Measurements from ENCODE around the gene KLHL29. TPM values are rescaled to one million over a fixed set of nuclear protein-coding genes. Genes with fewer than 3 reads are reported as not detected.

The KLHL29 gene
- total RNA-seq, 1 experiment from 2014 or later = 2.4 TPM

DNA sequence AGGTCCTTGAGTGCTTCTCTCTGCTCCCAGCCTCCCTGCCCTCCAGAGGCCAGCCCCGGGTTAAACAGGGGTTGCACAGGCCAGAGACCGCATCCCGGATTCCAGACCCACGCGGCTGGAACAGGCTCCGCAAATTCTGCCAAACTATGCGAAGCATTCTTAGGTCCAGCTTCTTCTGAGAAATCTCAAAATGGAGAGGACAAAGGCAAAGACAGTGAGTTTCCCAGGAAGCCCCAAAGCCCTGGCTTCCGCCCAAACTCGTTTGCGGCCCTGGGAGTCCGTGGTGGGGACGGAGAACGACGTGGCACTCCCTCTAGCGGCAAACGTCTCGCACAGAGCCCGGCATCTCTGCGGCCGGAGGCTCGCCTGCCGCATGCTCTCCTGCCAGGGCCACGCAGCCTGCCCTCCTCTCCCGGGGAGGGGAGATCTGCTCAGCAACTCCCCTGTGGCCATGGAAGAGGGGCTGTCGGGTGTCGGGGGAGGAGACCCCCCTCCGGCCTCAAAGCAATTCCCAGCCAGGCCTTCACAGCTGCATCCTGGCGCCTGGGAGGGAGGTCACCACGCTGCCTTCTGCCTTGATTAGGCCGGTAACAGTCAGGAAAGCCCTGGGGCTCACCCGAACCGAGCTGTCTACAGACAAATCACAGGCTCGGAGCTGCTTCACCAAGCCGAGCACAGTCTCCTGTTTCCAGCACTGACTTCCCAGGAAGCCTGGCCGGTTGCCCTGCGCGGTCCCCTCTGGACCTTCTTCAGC lies 33.4 kb upstream of the KLHL29 start:
- Mint-ChIP-seq H3K36me3 (ENCODE audit: insufficient read depth in 1 of 3, low read depth in 3 of 3) (no peaks in the 10 kb centered on the region; a peak in 3 of 7 replicates), H3K4me3 (no peak overlapping the region), H3K4me1 (peaks cover 2 to 8% of the 10 kb centered on the region in 2 experiments; a peak in 2 of 4 replicates), H3K27ac (no peak overlapping the region; a peak in 1 of 7 replicates), H3K9me3 (no peaks in the 10 kb centered on the region; a peak in 1 of 5 replicates), H3K27me3 (ENCODE audit: low read depth) (peaks cover 32% of the 10 kb centered on the region)
- Histone ChIP-seq H2BK20ac (ENCODE audit: low read depth, low read length, poor library complexity, severe bottlenecking) (no peak overlapping the region), H2BK120ac (ENCODE audit: low read depth, low read length, poor library complexity, severe bottlenecking) (no peak overlapping the region), H3K9me3 (ENCODE audit: control insufficient read depth, low read depth, low read length) (no peaks in the 10 kb centered on the region), H2AFZ (ENCODE audit: low read length) (no peak overlapping the region), H3K18ac (ENCODE audit: insufficient read length, low read depth, low read length) (no peak overlapping the region), H4K20me1 (ENCODE audit: control insufficient read depth, insufficient read depth, insufficient read length) (no peaks in the 10 kb centered on the region), H3K79me1 (ENCODE audit: insufficient read depth, low read depth, low read length, poor library complexity, severe bottlenecking) (no peaks in the 10 kb centered on the region), H3K4me2 (ENCODE audit: insufficient read depth, insufficient read length, low read length) (no peak overlapping the region), H3K27me3 (ENCODE audit: insufficient read depth, low read length) (no peaks in the 10 kb centered on the region), H3K79me2 (ENCODE audit: insufficient read depth, low read length) (no peaks in the 10 kb centered on the region), H3T11ph (ENCODE audit: low read length) (no peak overlapping the region), H4K91ac (ENCODE audit: insufficient read length, low read depth, low read length) (no peak overlapping the region), H3K27ac (ENCODE audit: insufficient read length, low read depth, low read length) (no peak overlapping the region), H3K14ac (ENCODE audit: insufficient read depth, low read length) (no peak overlapping the region; the same call in 1 of the 2 replicates), H2BK15ac (ENCODE audit: low read depth, low read length) (no peak overlapping the region), H3K4ac (ENCODE audit: low read depth, low read length) (no peak overlapping the region), H3K56ac (ENCODE audit: insufficient read length, low read depth, low read length) (no peak overlapping the region), H3K23me2 (ENCODE audit: insufficient read length, low read depth, low read length, poor library complexity, severe bottlenecking) (no peaks in the 10 kb centered on the region), H4K8ac (replicated peaks; ENCODE audit: insufficient read length, low read depth, low read length) (no peak overlapping the region), H4K5ac (ENCODE audit: insufficient read length, low read depth, low read length) (no peak overlapping the region), H2BK5ac (ENCODE audit: insufficient read length, low read length) (no peak overlapping the region), H2BK12ac (ENCODE audit: insufficient read length, low read depth, low read length) (no peak overlapping the region), H3K23ac (ENCODE audit: insufficient read length, low read depth, low read length) (no peak overlapping the region), H3K4me1 (ENCODE audit: insufficient read depth, low read length) (no peaks in the 10 kb centered on the region), H2AK5ac (ENCODE audit: insufficient read length, low read length) (no peak overlapping the region), H3K9ac (ENCODE audit: extremely low read depth, insufficient read length, low read length) (no peak overlapping the region)
- peak; percentile 90 for DNase-seq
- TF ChIP-seq, protein P1, sequence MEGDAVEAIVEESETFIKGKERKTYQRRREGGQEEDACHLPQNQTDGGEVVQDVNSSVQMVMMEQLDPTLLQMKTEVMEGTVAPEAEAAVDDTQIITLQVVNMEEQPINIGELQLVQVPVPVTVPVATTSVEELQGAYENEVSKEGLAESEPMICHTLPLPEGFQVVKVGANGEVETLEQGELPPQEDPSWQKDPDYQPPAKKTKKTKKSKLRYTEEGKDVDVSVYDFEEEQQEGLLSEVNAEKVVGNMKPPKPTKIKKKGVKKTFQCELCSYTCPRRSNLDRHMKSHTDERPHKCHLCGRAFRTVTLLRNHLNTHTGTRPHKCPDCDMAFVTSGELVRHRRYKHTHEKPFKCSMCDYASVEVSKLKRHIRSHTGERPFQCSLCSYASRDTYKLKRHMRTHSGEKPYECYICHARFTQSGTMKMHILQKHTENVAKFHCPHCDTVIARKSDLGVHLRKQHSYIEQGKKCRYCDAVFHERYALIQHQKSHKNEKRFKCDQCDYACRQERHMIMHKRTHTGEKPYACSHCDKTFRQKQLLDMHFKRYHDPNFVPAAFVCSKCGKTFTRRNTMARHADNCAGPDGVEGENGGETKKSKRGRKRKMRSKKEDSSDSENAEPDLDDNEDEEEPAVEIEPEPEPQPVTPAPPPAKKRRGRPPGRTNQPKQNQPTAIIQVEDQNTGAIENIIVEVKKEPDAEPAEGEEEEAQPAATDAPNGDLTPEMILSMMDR (conservative IDR thresholded peaks at IDR 0.05) = peak; percentile 95
- no CpG with 5 or more reads among the region's 37 CpGs for WGBS (ENCODE audit: extremely low coverage, insufficient read length, low lambda C conversion rate)
